Tongue (tissue), 2 donors: ENCODE data around the gene ZBTB7C. TPM values are rescaled to one million over a fixed set of nuclear protein-coding genes. Genes with fewer than 3 reads are reported as not detected.

Experiments
- DNase-seq: peaks from one replicate; pipeline ENCODE4 v3.0.0-alpha.2; 2015
- total RNA-seq: library from RNA; depleted of rRNA; stranded (reverse); fragments of >200 nt; gene quantifications from one replicate; pipeline ENCODE4 v1.2.3, GENCODE V29; 2014

ZBTB7C gene
- total RNA-seq, 1 donor from 2014 or later: 17.8 TPM

- DNase-seq: no peak
Observed at GRCh38 chr18:48188609-48189008, 220.6 kb downstream of the ZBTB7C start.

GRCh38 chr18:48186861-48187260, 222.3 kb downstream of the ZBTB7C start:
- no peak for DNase-seq

DNA sequence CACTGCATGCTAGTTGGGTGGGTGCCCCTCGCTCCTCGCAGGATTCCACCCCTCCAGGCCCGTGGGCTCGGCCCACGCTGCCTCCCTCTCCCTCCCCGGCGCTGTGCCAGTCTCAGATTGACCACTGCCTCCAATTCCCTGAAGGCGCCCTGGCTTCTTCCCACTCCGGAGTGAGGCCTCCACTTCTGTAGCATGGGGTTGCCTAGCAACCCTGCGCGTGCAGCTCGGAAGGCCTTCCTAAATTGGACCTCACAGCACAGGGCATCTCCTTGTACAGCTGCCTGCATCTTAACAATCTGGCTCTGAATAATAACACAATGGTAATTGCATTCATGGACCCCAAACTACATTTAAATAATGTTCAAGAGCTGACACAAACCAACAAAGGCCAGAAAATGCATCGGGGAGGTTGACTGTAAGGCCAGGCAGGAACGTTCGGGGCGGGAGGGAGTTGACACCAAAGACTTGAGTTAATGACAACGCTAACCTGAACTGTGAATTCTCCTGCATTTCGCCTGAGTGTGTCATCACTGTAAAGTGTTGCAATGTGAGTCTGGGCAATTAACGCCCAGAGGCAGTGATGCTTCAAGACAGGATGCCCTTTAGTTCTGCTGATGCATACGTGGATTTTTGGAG, 222.9 kb downstream of the ZBTB7C start:
- DNase-seq: peak; percentile 82

- DNase-seq: no peak
Observed at GRCh38 chr18:48184118-48184517, 225.1 kb downstream of the ZBTB7C start.

- no peak for DNase-seq
Observed at GRCh38 chr18:48183613-48184012, 225.6 kb downstream of the ZBTB7C start.

DNA sequence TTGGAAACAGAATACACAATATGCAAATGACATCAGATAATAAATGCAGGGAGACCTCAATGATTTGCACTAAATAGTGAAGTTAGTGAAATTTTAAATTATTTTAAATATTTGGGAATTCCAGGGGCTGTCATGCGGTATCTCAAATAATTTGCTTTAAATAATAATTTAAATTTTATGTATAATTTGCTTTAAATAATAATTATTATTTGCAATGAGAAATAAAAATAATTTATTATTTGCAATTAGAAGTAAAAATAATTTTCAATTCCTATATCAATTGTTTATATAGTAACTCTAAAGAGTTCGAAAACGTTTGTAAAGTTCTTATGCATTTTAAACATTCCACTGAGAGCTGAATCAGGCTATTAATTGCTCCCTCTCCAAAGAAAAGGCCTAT, 226.4 kb downstream of the ZBTB7C start:
- no peak for DNase-seq

- no peak for DNase-seq
Observed at GRCh38 chr18:48181857-48182256, 227.3 kb downstream of the ZBTB7C start.

DNA sequence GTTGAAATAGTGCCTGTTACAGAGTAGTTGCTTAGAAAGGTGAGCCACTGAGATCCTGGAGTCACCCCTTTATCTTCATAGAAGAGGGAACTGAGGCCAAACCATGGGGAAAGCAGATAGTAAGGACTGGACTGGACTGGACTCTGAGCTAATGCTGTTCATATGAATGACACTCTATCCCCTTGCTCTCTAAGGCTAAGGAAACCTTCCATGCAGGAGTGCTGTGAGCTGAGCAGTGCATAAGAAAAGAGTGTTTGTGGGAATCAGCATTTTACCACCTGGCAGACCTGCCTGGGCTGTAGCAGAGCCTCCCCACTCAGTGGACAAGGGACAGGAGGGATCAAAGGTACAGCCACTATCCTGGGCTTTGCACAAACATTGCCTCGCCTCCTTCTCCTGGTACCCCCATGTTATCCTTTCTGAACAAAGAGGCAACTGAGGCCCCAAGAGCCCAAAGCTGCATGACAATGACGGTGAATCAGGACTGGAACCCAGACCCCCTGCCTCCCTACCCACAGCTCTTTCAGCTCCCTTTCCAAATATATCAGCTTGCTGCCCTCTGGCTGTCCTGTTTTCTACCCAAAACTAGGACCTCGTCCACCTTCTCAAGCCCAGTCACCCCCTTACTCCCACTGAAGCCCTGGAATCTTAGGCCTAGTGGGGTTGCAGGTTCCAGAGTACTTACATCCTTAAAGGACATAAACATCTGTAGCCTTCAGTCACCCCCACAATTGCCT, 227.9 kb downstream of the ZBTB7C start:
- DNase-seq: no peak

DNA sequence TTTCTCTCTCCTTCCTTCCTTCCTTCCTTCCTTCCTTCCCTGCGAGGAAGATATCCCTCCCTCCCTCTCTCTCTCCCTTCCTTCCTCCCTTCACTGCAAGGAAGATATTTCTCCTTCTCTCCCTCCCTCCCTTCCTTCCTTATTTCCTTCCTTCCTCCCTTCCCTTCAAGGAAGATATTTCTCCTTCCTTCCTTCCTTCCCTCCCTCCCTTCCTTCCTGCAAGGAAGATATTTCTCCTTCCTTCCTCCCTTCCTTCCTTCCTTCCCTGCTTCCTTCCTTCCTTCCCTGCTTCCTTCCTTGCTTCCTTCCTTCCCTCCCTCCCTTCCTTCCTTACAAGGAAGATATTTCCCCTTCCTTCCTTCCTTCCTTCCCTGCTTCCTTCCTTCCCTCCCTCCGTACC, 229.5 kb downstream of the ZBTB7C start:
- DNase-seq: no peak

- DNase-seq: no peak
Observed at GRCh38 chr18:48179001-48179400, 230.2 kb downstream of the ZBTB7C start.

DNA sequence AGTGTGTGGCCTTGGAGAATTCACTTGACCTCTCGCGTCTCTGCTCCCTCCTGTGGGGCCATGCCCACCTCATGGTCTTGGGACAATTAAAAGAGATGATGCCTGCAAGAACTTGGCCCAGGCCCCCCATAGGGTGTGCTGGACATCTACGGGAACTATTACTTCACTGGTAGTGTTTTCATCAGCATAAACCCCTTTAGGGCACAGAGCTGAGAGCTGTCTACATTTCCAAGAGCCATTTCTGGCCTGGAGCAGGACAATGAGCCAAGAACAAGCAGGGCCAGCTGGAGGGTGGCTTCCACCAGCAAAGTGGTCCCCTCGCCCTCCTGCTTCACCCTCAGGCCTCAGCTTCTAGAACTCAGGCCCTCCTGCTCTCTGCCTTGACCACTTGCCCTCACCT, 232.3 kb downstream of the ZBTB7C start:
- no peak for DNase-seq

- DNase-seq: no peak
Observed at GRCh38 chr18:48173557-48173956, 235.6 kb downstream of the ZBTB7C start.

GRCh38 chr18:48172226-48173006, 236.8 kb downstream of the ZBTB7C start:
- DNase-seq: no peak

DNA sequence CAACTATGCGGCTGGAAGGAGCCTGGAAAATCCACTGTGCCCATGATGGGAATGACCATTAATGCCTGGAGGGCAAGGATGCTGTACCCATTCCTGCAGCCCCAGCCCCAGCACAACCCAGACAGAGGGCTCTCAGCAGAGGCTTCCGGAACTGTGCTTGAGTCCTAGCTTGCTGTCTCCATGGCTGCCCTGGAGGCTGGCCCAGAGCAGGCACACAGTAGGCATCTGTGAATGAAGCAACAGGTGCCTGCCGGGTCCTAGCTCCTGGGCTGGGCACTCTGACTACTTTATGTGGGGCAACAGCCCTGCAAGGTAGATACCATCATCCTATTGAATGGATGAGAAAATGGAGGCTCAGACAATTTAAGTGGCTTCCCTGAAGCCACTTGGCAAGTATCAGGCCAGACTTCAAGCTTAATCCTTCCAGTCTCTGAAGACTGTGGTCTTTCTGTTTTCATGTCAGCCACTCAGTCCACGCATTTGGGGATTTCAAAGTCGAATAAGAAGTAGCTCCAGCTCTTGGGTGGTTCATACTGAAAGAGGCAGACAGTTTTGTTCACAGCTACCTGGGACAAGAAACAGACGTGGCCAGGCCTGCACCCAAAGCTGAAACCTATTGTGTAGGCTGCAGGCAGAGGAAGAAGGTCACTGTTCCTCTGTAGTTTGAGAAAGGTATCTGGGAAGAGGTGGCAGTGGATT, 237.5 kb downstream of the ZBTB7C start:
- no peak for DNase-seq

- no peak for DNase-seq
Observed at GRCh38 chr18:48170651-48171050, 238.5 kb downstream of the ZBTB7C start.

DNA sequence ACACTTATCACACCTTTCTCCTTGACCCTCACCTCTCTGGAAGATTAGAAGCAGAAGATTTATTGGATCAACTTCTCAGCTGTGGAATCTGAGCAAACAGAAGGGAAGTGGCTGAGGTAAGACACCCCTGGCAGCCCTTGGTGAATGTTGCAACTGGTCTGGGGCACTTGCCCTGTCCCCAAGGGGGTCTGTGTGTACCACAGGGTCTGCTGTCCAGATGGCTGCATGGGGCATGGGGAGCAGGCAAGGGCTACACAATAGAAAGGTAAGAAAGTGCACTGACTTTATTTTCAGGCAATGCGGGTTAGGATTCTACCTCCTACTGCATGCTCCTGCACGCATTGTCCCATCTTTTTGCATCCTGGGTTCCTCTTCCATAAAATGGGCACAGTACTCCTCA, 240.3 kb downstream of the ZBTB7C start:
- DNase-seq: no peak

- no peak for DNase-seq
Observed at GRCh38 chr18:48167897-48168253, 241.3 kb downstream of the ZBTB7C start.

- DNase-seq: no peak
Observed at GRCh38 chr18:48166336-48166875, 242.8 kb downstream of the ZBTB7C start.

DNA sequence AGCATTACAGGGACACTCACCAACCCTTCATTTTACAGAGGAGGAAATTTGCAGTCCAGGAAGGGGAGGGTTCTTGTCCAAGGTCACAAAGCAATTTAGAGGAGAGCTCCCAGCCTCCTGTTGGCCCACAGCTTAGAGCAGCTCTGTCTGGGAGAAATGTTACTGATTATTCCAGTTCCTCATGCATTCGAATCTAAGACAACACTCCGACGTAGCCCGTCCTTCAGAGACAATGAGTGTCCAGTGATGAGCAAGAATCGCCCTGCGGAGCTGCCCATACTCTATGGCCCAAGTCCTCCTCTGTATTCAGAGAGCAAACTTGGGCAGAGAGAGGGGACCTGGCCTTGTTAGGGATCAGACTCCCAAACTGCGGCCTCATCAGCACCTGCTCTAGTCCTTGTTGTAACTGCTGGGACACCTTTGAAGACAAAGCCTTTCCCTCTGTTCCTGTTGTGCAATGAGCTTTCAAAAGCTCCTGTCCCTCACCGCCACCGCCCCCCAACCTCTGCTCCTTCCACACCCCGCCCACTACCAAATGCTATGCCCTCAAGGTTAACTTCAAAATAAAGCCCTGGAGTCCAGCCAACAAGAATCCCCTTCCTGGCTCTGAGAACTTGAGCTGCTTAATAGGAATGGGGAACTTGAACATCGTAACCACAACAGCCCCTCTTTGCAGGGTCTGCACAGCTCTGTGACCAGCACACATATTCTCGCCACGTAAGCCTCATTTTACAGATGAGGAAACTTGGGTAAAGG, 243.9 kb downstream of the ZBTB7C start:
- peak; percentile 39 for DNase-seq

- DNase-seq: no peak
Observed at GRCh38 chr18:48164701-48165100, 244.5 kb downstream of the ZBTB7C start.

DNA sequence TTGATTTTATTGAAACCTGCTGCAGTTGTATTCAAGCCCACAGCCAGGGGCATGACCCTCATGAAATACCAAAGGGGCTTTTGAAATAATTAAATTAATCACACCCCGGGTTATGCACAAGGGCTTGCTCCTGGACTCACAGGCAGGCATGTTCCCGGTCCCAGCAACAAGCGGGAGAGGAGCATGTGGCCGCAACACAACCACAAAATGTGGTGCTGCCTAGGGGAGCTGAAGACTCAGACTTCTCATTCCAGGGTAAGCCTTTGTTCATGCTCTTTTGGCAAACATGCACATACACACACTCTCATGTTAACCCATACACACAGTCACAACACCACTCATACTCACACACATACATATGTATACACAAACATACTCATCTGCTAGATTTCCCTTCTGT, 245.1 kb downstream of the ZBTB7C start:
- DNase-seq: no peak

DNA sequence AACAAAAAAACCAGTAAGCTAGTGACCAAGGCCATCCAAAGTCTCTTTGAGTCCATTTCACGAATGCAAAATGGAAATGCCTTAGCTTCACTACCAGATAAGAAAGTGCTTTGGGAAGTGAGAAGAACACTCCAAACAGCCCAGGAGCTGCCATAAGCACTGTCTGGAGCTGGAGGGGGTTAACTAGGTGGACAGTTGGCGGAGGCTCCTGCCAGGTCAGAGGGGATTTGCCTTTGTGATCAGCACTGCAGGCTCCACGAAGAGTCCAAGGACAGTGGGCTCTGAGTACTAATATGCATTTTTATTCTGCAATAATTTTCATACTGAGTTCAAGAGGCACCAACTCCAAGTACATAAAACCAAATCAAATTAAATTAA, 245.5 kb downstream of the ZBTB7C start:
- no peak for DNase-seq
